HG03439 (cell line): ENCODE results near the gene SPHK1.

ENCODE experiments used
- ATAC-seq: cut with Tn5 transposase; IDR thresholded peaks from one replicate; pipeline ENCODE4 v1.9.1; 2021; ENCODE audit warnings: mild to moderate bottlenecking, moderate library complexity; ENCODE audit not compliant: unreplicated experiment

SPHK1 gene

GRCh38 chr17:76360461-76360860 is 23.9 kb upstream of the SPHK1 start:
- no peak for ATAC-seq

- ATAC-seq = no peak
Measured at GRCh38 chr17:76363107-76363842, 21.1 kb upstream of the SPHK1 start.

- no peak for ATAC-seq
Measured at GRCh38 chr17:76365256-76365903, 19.0 kb upstream of the SPHK1 start.

- ATAC-seq = no peak
Measured at GRCh38 chr17:76366247-76366646, 18.2 kb upstream of the SPHK1 start.

DNA sequence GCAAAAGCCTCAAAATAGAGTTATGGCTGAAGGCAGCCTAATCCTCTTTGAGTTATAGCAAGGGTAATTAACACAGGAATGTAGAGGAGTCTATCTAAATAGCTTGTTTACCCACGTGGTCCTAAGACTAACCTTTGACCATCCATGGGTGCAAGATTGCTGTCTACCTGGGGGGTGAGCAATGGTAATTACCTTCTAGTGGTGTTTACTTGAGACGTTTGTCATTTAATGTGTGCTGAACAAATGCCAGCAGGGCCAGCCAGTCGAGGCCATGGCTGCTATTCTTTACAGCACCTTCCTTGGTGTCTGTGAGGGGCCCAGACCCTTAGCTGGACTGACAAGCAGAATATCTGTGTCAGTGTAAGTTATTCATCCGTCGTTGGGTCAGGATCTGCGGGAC is 16.8 kb upstream of the SPHK1 start:
- ATAC-seq = no peak

GRCh38 chr17:76368545-76368944 is 15.9 kb upstream of the SPHK1 start:
- ATAC-seq = no peak

DNA sequence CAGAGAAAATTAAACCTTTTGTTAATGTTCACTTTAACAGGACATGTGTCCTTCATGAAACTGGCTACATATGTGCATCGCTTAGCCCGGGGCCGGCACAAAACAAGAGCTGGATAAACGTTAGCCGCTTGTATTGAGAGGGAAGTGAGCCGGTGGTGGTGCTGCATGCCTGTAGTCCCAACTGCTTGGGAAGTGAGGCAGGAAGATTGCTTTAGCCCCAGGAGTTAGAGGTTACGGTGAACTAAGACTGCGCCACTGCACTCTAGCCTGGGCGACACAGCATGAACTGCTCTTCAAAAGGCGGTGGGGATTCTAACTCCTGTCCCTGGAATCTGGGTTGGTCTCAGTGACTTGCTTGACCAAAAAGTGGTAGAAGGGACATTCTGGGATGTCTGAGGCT is 15.0 kb upstream of the SPHK1 start:
- no peak for ATAC-seq

GRCh38 chr17:76369804-76370203 is 14.6 kb upstream of the SPHK1 start:
- ATAC-seq = no peak

DNA sequence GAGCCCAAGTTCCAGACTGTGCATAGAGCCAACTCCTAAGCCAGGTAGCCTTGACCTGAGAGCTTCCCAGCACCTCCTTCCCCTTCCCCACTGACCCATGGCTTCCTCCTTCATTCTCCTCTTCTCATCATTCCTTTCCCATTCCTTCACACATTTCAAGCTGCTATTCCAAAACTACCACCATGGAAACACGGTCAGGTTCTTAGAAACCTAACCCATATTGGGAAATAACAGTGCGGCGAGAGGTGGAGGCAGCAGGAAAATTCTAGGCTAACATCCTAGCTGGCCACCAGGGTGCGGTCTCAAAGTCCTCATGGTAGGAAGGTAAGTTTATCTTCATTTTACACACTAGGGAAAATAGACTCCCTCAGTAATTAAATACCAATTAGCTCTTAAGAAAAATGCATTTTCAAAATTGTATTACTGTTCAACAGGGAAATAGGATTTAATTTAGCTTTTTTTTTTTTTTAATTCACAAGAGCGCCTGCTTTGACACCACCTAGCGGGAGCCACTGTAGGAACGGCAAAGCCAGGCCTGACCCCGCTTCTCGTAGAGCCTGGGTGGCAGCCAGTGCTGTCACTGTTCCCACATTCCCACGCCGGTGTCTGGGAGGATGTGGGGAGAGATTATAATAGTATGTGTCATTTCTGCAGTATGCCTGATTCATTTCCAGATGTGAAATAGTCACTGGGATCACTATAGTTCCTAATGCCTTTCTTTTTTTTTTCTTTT is 14.0 kb upstream of the SPHK1 start:
- no peak for ATAC-seq

GRCh38 chr17:76371656-76372628 is 12.5 kb upstream of the SPHK1 start:
- ATAC-seq = no peak

DNA sequence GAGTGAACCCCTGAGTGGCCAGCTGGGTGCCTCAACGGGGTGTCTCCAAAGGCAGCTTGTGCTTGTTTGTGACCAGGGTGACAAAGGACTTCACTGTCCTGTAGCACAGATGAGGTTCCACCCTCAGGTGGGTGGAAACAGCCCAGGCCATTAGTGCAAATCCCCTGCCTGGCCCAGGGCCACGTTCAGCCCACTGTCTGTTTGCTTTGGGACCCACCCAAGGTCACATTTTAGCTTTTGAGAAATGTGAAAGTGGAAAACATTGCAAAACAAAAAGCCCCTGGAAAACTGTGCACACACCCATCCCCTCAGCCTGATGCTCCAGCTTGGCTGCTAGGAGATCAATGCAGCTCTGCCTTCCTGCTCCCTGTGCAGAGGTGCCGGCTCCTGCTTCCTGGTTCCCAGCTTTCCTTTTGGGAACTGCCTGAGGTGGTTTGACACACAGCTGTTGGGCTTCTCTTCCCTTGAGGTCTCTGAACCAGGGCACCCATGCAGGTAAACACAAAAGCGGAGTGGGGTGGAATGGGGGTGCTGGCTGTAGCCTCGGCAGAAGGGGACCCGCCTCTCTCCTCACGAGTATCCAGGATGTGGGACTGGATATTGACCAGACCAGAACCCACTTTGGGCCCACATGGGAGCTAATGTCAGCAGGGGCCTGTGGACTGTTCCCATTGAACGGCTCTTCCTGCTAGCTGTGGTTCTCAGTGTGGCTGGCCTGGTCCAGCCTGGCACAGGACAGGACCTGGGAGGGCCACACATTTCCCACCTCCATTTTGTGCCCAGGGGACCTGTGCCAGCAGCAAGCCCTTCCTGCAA is 7.9 kb upstream of the SPHK1 start:
- ATAC-seq = no peak

DNA sequence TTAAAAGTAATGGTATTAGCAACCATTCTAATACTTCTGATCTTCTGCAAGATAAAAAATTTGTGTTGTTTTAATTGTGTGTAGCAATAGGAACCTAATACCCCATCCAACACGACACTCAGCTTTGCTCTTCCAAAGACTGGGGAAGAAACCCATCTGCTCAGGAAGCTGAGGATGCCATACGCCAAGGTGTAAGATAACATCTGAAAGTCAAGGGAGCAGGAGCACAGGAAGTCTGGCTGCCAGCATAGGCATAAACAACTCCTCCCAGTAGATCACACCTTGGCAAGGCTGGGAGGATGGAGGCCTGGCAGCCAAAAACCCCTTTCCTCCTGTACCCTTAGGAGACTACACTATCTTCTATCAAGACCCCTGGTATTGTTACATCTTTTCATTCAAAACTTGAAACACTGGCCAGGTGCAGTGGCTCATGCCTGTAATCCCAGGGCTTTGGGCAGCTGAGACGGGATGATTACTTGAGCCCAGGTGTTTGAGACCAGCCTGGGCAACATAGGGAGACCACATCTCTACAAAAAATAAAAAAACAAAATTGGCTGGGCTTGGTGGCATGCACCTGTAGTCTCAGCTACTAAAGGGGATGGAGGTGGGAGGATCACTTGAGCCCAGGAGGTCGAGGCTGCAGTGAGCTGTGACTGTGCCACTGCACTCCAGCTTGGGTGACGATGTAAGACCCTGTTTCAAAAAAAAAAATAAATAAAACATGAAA is 5.7 kb upstream of the SPHK1 start:
- no peak for ATAC-seq

- no peak for ATAC-seq
Measured at GRCh38 chr17:76379275-76379641, 5.2 kb upstream of the SPHK1 start.

GRCh38 chr17:76379646-76380376 is 4.6 kb upstream of the SPHK1 start:
- no peak for ATAC-seq

DNA sequence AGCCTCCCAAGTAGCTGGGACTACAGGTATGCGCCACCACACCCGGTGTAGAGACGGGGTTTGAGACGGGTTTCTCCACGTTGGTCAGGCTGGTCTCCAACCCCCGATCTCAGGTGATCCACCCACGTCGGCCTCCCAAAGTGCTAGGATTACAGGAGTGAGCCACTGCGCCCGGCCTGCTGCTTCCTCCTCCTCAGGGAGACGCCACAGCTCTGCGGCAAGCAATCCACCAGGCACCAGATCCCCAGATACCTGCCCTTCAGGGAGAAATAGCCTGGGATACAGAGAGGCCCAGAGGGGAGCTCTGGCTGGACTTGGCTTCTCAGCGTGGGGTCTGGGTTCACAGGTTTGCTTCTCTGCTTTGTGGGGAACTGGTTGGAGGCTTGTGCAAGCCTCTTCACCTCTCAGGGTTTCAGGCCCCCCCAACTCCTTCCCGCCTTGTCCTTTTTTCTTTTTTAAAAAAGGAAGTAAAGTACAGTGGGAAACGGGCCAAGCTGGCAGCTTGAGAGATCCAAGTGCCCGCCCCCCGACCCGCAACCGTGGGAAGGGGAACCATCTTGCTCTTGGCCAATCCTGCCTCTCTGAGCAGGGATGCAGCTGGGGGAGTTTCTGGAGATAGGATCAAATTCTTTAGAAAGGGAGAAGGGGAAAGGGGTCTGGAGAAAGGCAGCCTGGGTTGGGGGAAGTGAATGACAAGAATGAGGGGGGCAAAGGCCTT is 2.6 kb upstream of the SPHK1 start:
- ATAC-seq = no peak

DNA sequence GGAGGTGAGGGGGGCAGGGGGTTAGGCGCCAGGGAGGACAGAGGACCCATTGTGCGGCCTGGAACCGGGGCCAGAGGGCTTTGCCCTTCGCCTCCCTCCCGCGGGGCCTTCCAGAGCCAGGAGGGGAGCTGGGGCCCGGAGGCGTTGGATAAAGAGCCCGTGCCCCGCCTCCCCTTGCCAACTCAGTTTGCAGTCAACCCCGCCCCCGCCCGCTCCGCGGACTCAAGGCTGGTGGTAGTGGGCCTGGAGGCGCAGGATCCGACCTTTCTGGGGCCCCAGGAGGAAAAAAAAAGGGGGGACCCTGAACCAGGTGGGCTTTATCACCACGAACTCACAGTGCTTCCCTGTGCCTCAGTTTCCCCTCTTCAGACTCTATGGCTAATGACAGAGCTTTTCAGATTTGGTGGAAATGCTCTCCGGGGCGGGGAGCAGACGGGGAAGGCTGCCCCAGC is 2.0 kb upstream of the SPHK1 start:
- ATAC-seq = no peak

- peak; percentile 35 for ATAC-seq
Measured at GRCh38 chr17:76382803-76383545, 1.4 kb upstream of the SPHK1 start.
